Brain microvascular endothelial cell (primary cell): ENCODE results near the gene BOK.

ENCODE experiments used
- DNase-seq: peaks from one replicate; pipeline ENCODE4 v3.0.0-alpha.2; 2020
- H3K27ac ChIP-seq: fragments of 250-450 bp; sonication (Bioruptor Pico); 2 replicates; pipeline ENCODE4 v1.5.1; 2020; ENCODE audit warnings: mild to moderate bottlenecking, moderate library complexity
- H3K27me3 ChIP-seq: fragments of 250-450 bp; sonication (Bioruptor Pico); replicated peaks from 2 replicates; pipeline ENCODE4 v1.5.1; 2020; ENCODE audit warnings: mild to moderate bottlenecking
- H3K36me3 ChIP-seq: fragments of 250-450 bp; sonication (Bioruptor Pico); replicated peaks from 2 replicates; pipeline ENCODE4 v1.5.1; 2020; ENCODE audit warnings: mild to moderate bottlenecking
- H3K4me3 ChIP-seq: 2 replicates; pipeline ENCODE4 v1.5.1; 2011; ENCODE audit warnings: low read depth, mild to moderate bottlenecking, control low read depth, low read length, moderate library complexity
- CTCF ChIP-seq: IDR thresholded peaks from 2 replicates; pipeline ENCODE4 v1.5.1; 2011; ENCODE audit warnings: low read depth, mild to moderate bottlenecking, moderate library complexity, low read length, control low read depth, inconsistent platforms; ENCODE audit errors: missing control alignments
- in situ Hi-C: cut with HindIII; loops from 2 replicates; pipeline ENCODE4 v1.10.0; 2017; ENCODE audit warnings: low sequenced_read_pairs, low pct_ligation_motif_present

The BOK gene

DNA sequence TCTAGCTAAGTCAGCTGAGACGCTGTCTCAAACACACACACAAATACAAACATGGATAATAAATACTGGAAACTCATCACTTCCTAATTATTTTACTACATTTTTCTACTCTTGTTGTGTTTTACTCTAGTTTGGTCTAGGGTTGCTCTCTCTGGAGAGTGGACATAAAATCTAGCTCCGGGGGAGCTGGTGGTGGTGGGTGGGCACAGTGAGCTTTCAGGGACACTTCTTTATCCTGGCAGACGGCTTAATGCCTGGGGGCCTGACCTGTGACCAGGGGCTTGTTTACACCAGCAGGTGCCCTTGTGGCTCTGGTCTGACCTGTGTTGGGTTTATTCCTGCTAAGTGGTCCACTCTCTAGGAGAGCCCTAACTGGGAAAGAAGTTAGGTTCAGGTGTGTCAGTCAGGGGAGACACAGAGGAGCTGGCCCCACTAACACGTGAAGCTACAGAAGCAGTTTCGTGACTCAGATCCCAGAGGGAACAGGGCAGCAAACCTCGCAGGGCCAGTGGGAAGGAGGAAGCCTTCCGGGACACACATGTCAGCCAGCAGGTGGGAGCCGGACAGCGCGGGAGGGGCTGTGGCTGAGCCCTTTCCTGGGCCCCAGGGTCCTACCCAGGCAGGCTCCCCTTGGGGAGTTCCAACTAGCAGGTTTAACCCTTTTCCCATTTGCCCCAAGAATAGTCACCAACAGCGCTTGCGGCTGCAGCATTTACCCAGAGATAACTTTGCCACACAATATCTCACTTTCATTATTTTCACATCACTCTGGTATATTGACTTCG, 22.5 kb upstream of the BOK start:
- Histone ChIP-seq H3K36me3 (no peaks in the 10 kb centered on the region), H3K27me3 (peaks cover under 1% of the 10 kb centered on the region), H3K4me3 (no peak overlapping the region), H3K27ac (no peak overlapping the region)
- DNase-seq: no peak
- in situ Hi-C loops: no loop called here
- no peak for TF ChIP-seq CTCF

- no peaks in the 10 kb centered on the region for H3K36me3 ChIP-seq
- no peak overlapping the region for H3K27ac ChIP-seq
- TF ChIP-seq CTCF: no peak
- in situ Hi-C loops: no loop called here
- H3K4me3 ChIP-seq: no peak overlapping the region
- no peak for DNase-seq
- no peaks in the 10 kb centered on the region for H3K27me3 ChIP-seq
Measured at GRCh38 chr2:241538838-241539615, 19.5 kb upstream of the BOK start.

GRCh38 chr2:241539616-241540374, 18.8 kb upstream of the BOK start:
- TF ChIP-seq CTCF: no peak

GRCh38 chr2:241540401-241540770, 18.2 kb upstream of the BOK start:
- Histone ChIP-seq H3K27ac (no peak overlapping the region), H3K27me3 (no peaks in the 10 kb centered on the region), H3K36me3 (no peaks in the 10 kb centered on the region), H3K4me3 (no peak overlapping the region)
- no peak for DNase-seq
- in situ Hi-C loops: no loop called here
- TF ChIP-seq CTCF: no peak

More at GRCh38 chr2:241539616-241540374, 18.8 kb upstream of the BOK start:
- H3K27ac ChIP-seq: no peak overlapping the region
- H3K36me3 ChIP-seq: no peaks in the 10 kb centered on the region
- in situ Hi-C loops: no loop called here
- H3K4me3 ChIP-seq: no peak overlapping the region
- H3K27me3 ChIP-seq: no peaks in the 10 kb centered on the region
- no peak for DNase-seq

DNA sequence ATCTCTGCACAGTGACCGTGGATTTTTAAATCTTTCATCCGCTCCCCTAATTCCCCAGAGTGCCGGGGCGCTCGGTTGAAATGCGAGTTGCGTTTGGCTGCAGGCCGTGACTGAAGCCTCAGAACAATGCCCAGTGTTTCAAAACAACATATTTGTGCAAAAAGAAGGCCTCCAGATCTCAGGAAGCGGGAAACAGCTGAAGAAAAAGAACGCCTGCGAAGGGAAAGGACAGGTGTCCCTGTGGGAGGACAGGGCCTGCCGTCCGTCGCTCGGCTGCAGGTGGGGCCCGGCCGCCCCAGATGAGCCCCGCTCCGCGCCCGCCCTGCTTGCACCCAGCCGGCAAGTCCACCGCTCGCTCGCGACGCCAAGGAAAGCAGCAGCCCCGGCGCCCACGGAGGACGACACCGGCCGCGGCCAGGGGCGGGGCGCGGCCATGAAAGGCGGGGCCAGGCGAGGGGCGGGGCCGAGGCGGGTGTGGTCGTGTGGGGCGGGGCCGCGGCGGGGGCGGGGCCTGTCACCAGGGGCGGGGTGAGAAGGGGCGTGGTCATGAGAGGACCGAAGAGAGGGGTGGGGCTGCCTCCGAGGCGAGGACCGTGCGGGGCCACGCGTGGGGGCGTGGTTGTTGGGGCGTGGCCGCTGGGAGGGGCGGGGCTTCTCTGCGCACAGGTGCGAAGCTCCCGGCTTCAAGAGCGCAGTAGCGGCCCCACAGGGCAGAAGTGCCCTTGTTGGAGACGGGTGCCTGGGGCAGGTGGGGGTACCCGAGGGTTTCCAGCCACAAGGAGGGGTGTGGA, 17.6 kb upstream of the BOK start:
- no peaks in the 10 kb centered on the region for H3K27me3 ChIP-seq
- no peak overlapping the region for H3K27ac ChIP-seq
- TF ChIP-seq CTCF: no peak

More for the DNA sequence above, 17.6 kb upstream of the BOK start:
- peak; percentile 22 for DNase-seq
- H3K36me3 ChIP-seq: no peaks in the 10 kb centered on the region
- in situ Hi-C loops: no loop called here
- H3K4me3 ChIP-seq: peak overlapping the region; percentile 33
